Neural progenitor cell (in vitro differentiated cells): ENCODE results near the gene DNAH10. TPM values are rescaled to one million over a fixed set of nuclear protein-coding genes. Genes with fewer than 3 reads are reported as not detected.

Source experiments
- DNase-seq: peaks from one replicate; pipeline ENCODE4 v3.0.0-alpha.2; 2016; ENCODE audit warnings: low spot score
- H2AFZ ChIP-seq: fragments of 200-600 bp; sonication (generic); replicated peaks from 2 replicates; pipeline ENCODE4 v1.6.1; 2016; ENCODE audit warnings: antibody characterized with exemption
- H3F3A ChIP-seq: fragments of 200-600 bp; sonication (generic); 2 replicates; pipeline ENCODE4 v1.6.1; 2016; ENCODE audit warnings: antibody characterized with exemption, low read depth
- H3K27ac ChIP-seq: fragments of 200-600 bp; sonication (generic); 2 replicates; pipeline ENCODE4 v1.5.1; 2016; ENCODE audit warnings: mild to moderate bottlenecking
- H3K27me3 ChIP-seq: fragments of 200-600 bp; sonication (generic); 2 replicates; pipeline ENCODE4 v1.6.1; 2016; ENCODE audit warnings: mild to moderate bottlenecking, moderate library complexity
- H3K36me3 ChIP-seq: fragments of 200-600 bp; sonication (generic); 2 replicates; pipeline ENCODE4 v1.5.1; 2016
- H3K4me1 ChIP-seq: fragments of 200-600 bp; sonication (generic); 2 replicates; pipeline ENCODE4 v1.6.1; 2016; ENCODE audit warnings: mixed run types
- H3K4me2 ChIP-seq: fragments of 200-600 bp; sonication (generic); 2 replicates; pipeline ENCODE4 v1.6.1; 2016
- H3K4me3 ChIP-seq: fragments of 200-600 bp; sonication (generic); 2 replicates; pipeline ENCODE4 v1.5.1; 2016
- H3K79me2 ChIP-seq: fragments of 200-600 bp; sonication (generic); 2 replicates; pipeline ENCODE4 v1.6.1; 2016; ENCODE audit warnings: low read depth
- H3K9ac ChIP-seq: fragments of 200-600 bp; sonication (generic); 2 replicates; pipeline ENCODE4 v1.6.1; 2016
- H3K9me3 ChIP-seq: fragments of 200-600 bp; sonication (generic); 2 replicates; pipeline ENCODE4 v1.5.1; 2016; ENCODE audit warnings: low read depth
- H4K20me1 ChIP-seq: fragments of 200-600 bp; sonication (generic); 2 replicates; pipeline ENCODE4 v1.6.1; 2016; ENCODE audit warnings: low read depth
- H3K27ac Mint-ChIP-seq: 3 replicates; pipeline ENCODE4 v1.8.0; 2021; ENCODE audit warnings: mixed read lengths
- H3K27me3 Mint-ChIP-seq: 2 replicates; pipeline ENCODE4 v1.8.0; 2022; ENCODE audit warnings: low read depth, mild to moderate bottlenecking, inconsistent platforms, moderate library complexity, mixed read lengths; ENCODE audit not compliant: insufficient read depth
- H3K36me3 Mint-ChIP-seq: 3 replicates; pipeline ENCODE4 v1.8.0; 2021; ENCODE audit warnings: mixed read lengths
- H3K4me1 Mint-ChIP-seq: 3 replicates; pipeline ENCODE4 v1.8.0; 2021; ENCODE audit warnings: mixed read lengths
- H3K4me3 Mint-ChIP-seq: 3 replicates; pipeline ENCODE4 v1.8.0; 2021; ENCODE audit warnings: mild to moderate bottlenecking, moderate library complexity, mixed read lengths
- H3K9me3 Mint-ChIP-seq: 3 replicates; pipeline ENCODE4 v1.8.0; 2020; ENCODE audit warnings: mixed read lengths
- EZH2 ChIP-seq: fragments of 200-600 bp; sonication (generic); IDR thresholded peaks from 2 replicates; pipeline ENCODE4 v1.6.1; 2017; ENCODE audit warnings: antibody characterized with exemption, mild to moderate bottlenecking, moderate library complexity
- EZH2phosphoT487 ChIP-seq: fragments of 200-600 bp; sonication (generic); IDR thresholded peaks from 2 replicates; pipeline ENCODE4 v1.6.1; 2017; ENCODE audit warnings: antibody characterized with exemption
- total RNA-seq: library from RNA; depleted of rRNA; stranded (reverse); fragments of >200 nt; gene quantifications from 2 replicates; pipeline ENCODE4 v1.2.3, GENCODE V29; 2015; ENCODE audit warnings: low replicate concordance
- TF ChIP-seq, protein P1 (sequence below): fragments of 200-600 bp; sonication (generic); IDR thresholded peaks from 2 replicates; pipeline ENCODE4 v1.5.1; 2017; ENCODE audit warnings: antibody characterized with exemption, mild to moderate bottlenecking

The DNAH10 gene
- total RNA-seq, 1 donor from 2014 or later = 0.26 TPM

DNA sequence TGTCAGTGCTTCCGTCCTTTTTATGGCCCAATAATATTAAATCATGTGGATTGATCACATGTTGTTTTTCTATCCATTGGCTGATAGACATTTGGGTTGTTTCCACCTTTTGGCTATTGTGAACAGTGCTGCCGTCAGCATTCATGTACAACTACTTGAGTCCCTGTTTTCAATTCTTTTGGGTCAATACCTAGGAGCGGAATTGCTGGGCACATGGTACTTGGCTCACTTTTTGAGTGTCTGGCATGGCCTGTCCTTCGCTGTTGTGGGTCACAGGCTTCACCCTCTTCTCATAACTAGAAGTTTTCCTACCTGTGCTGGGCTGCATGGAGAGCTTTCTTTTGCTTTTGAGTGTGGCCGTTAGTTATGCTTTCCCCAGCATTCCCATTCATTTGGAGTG, 72.7 kb downstream of the DNAH10 start:
- Histone ChIP-seq H3F3A (no peaks in the 10 kb centered on the region), H3K27me3 (no peaks in the 10 kb centered on the region), H3K9me3 (no peaks in the 10 kb centered on the region), H4K20me1 (no peaks in the 10 kb centered on the region), H2AFZ (no peak overlapping the region), H3K4me1 (no peaks in the 10 kb centered on the region), H3K27ac (no peak overlapping the region), H3K4me2 (no peak overlapping the region), H3K4me3 (no peak overlapping the region), H3K36me3 (no peaks in the 10 kb centered on the region), H3K79me2 (no peaks in the 10 kb centered on the region), H3K9ac (no peak overlapping the region)
- Mint-ChIP-seq H3K9me3 (peaks cover 7% of the 10 kb centered on the region), H3K4me3 (no peak overlapping the region), H3K27me3 (no peaks in the 10 kb centered on the region), H3K4me1 (peaks cover 3% of the 10 kb centered on the region), H3K27ac (no peak overlapping the region), H3K36me3 (no peaks in the 10 kb centered on the region)
- DNase-seq = no peak
- TF ChIP-seq EZH2 (no peak), EZH2phosphoT487 (no peak)

DNA sequence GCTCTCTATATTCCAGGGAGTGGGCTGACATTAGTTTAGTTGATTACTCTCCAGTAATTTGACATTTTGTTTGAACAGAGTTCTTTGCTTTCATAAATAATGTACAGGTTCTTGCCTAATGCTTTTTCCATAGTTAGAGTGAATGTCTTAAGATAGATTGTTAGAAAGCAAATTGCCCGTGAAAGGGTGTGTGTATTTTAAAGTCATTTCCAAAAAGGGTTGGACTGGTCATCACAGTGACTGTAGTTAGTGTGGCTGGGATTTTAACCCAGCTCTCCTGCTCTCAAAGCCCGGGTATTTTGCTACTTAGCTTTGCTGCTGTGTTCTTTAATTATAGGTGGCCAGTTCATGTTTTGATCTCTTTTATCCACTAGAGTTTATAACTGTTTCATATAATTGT, 74.2 kb downstream of the DNAH10 start:
- Mint-ChIP-seq H3K36me3 (no peaks in the 10 kb centered on the region), H3K4me3 (no peak overlapping the region), H3K9me3 (peaks cover 6% of the 10 kb centered on the region), H3K27me3 (no peaks in the 10 kb centered on the region), H3K4me1 (peaks cover 3% of the 10 kb centered on the region), H3K27ac (no peak overlapping the region)
- no peaks in the 10 kb centered on the region for H3K79me2 ChIP-seq
- H3K9ac ChIP-seq = no peak overlapping the region
- no peaks in the 10 kb centered on the region for H3K4me1 ChIP-seq
- no peaks in the 10 kb centered on the region for H3K9me3 ChIP-seq
- no peaks in the 10 kb centered on the region for H4K20me1 ChIP-seq
- no peaks in the 10 kb centered on the region for H3K27me3 ChIP-seq
- H3K36me3 ChIP-seq = no peaks in the 10 kb centered on the region
- no peaks in the 10 kb centered on the region for H3F3A ChIP-seq
- no peak overlapping the region for H3K27ac ChIP-seq
- no peak overlapping the region for H2AFZ ChIP-seq
- no peak overlapping the region for H3K4me3 ChIP-seq
- TF ChIP-seq, protein P1, sequence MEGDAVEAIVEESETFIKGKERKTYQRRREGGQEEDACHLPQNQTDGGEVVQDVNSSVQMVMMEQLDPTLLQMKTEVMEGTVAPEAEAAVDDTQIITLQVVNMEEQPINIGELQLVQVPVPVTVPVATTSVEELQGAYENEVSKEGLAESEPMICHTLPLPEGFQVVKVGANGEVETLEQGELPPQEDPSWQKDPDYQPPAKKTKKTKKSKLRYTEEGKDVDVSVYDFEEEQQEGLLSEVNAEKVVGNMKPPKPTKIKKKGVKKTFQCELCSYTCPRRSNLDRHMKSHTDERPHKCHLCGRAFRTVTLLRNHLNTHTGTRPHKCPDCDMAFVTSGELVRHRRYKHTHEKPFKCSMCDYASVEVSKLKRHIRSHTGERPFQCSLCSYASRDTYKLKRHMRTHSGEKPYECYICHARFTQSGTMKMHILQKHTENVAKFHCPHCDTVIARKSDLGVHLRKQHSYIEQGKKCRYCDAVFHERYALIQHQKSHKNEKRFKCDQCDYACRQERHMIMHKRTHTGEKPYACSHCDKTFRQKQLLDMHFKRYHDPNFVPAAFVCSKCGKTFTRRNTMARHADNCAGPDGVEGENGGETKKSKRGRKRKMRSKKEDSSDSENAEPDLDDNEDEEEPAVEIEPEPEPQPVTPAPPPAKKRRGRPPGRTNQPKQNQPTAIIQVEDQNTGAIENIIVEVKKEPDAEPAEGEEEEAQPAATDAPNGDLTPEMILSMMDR = no peak
- no peak for TF ChIP-seq EZH2
- no peak for TF ChIP-seq EZH2phosphoT487
- no peak for DNase-seq
- H3K4me2 ChIP-seq = no peak overlapping the region

DNA sequence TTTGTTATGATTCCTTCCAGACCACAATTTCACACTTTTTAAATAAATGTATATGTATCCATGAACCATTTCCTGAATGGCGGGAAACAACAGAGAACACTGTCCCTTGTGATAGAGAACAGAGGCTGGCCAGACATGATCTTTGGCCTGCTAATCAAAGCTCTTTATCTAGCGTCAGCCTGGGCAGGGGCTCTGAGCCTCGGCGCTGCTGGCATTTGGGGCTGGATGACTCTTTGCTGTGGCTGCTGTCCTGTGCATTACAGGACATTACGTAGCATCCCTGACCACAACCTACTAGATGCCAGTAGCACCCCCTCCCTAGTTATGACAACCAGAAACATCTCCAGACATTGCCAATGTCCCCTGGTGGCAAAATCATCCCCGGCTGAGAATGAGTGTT, 77.7 kb downstream of the DNAH10 start:
- Histone ChIP-seq H3K4me3 (no peak overlapping the region), H3K36me3 (no peaks in the 10 kb centered on the region), H3K9me3 (no peaks in the 10 kb centered on the region), H3K4me2 (no peak overlapping the region), H3F3A (no peaks in the 10 kb centered on the region), H2AFZ (no peak overlapping the region), H4K20me1 (no peaks in the 10 kb centered on the region), H3K79me2 (no peaks in the 10 kb centered on the region), H3K9ac (no peak overlapping the region), H3K27me3 (no peaks in the 10 kb centered on the region), H3K27ac (no peak overlapping the region), H3K4me1 (no peaks in the 10 kb centered on the region)
- H3K9me3 Mint-ChIP-seq = peaks cover 8% of the 10 kb centered on the region
- H3K4me1 Mint-ChIP-seq = no peaks in the 10 kb centered on the region
- H3K27ac Mint-ChIP-seq = no peak overlapping the region
- H3K36me3 Mint-ChIP-seq = no peaks in the 10 kb centered on the region
- H3K27me3 Mint-ChIP-seq = peaks cover 3% of the 10 kb centered on the region
- no peak for TF ChIP-seq EZH2phosphoT487
- TF ChIP-seq EZH2 = no peak
- TF ChIP-seq, protein P1 = no peak
- DNase-seq = no peak
- H3K4me3 Mint-ChIP-seq = no peak overlapping the region

DNA sequence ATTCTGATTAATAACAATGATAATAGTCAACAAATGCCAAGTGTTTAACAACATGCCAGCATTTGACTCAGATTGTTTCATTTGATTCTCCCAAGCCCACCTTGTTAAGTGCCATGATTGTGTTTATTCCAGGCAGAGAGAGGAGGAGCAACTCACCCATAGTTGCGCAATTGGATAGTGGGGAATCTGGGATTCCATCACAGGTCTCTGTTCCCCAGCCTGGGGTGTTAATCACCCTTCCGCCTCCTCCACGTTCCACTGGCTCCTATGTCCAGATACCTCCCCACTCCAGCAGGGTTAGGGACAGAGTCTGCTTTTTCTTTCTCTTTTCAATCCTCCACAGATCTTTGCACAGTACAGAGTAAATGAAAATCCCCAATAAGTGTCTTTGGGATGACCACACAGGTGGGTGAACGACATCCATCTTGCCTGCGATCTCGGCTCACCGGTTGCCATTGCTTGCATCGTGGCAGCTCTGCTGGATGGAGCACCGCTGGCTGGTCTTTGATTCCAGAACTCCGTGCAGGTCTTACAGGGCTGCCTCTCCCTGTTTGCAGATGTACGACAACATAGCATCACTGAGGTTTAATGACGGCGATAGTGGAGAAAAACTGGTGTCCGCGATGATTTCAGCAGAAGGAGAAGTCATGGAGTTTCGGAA, 78.8 kb downstream of the DNAH10 start:
- Histone ChIP-seq H3K4me3 (no peak overlapping the region), H3K9me3 (no peaks in the 10 kb centered on the region), H3K36me3 (no peaks in the 10 kb centered on the region), H3K9ac (no peak overlapping the region), H4K20me1 (no peaks in the 10 kb centered on the region), H3F3A (no peaks in the 10 kb centered on the region), H3K4me2 (no peak overlapping the region), H3K4me1 (no peaks in the 10 kb centered on the region), H3K27me3 (no peaks in the 10 kb centered on the region), H3K79me2 (no peaks in the 10 kb centered on the region), H3K27ac (no peak overlapping the region), H2AFZ (no peak overlapping the region)
- TF ChIP-seq EZH2phosphoT487 (no peak), EZH2 (no peak)
- TF ChIP-seq, protein P1 = no peak
- no peak for DNase-seq
- Mint-ChIP-seq H3K4me3 (no peak overlapping the region), H3K27ac (no peak overlapping the region), H3K27me3 (peaks cover 3% of the 10 kb centered on the region), H3K9me3 (peaks cover 2% of the 10 kb centered on the region), H3K36me3 (no peaks in the 10 kb centered on the region), H3K4me1 (no peaks in the 10 kb centered on the region)
